MCF 10A (cell line): ENCODE data around the gene B9D1. TPM values are rescaled to one million over a fixed set of nuclear protein-coding genes. Genes with fewer than 3 reads are reported as not detected.

Source experiments
- BruUV-seq: library from RNA; stranded (reverse); fragments of 400-500 nt; replicated peaks from 2 replicates; lab custom pipeline; 2021; lab: Mats Ljungman, UMichigan
- CTCF ChIA-PET: fragments of 300-600 bp; sonication (Branson Sonifier 250); formaldehyde crosslinking; extraction: SDS; loops from one replicate; lab custom pipeline; 2021; ENCODE audit warnings: antibody characterized with exemption, inconsistent platforms; lab: Yijun Ruan, JAX
- POLR2A ChIA-PET: fragments of 300-600, 350-650 bp; sonication (Branson Sonifier 250); formaldehyde crosslinking; extraction: SDS; loops from one replicate; lab custom pipeline; 2020; ENCODE audit warnings: antibody characterized with exemption, inconsistent platforms; lab: Yijun Ruan, JAX
- DNase-seq: peaks from one replicate; pipeline ENCODE4 v3.0.0-alpha.2; 2018; ENCODE audit not compliant: unreplicated experiment
- H3K27ac Mint-ChIP-seq: one replicate; pipeline ENCODE4 v1.8.0; 2022; ENCODE audit warnings: mild to moderate bottlenecking, low read depth, mixed read lengths; ENCODE audit not compliant: unreplicated experiment
- H3K27me3 Mint-ChIP-seq: one replicate; pipeline ENCODE4 v1.8.0; 2022; ENCODE audit warnings: mixed read lengths; ENCODE audit not compliant: insufficient read depth, unreplicated experiment
- H3K36me3 Mint-ChIP-seq: one replicate; pipeline ENCODE4 v1.8.0; 2022; ENCODE audit warnings: mild to moderate bottlenecking, moderate library complexity, mixed read lengths; ENCODE audit not compliant: insufficient read depth, unreplicated experiment
- H3K4me1 Mint-ChIP-seq: one replicate; pipeline ENCODE4 v1.8.0; 2022; ENCODE audit warnings: mixed read lengths; ENCODE audit not compliant: insufficient read depth, unreplicated experiment
- H3K4me3 Mint-ChIP-seq: one replicate; pipeline ENCODE4 v1.8.0; 2022; ENCODE audit warnings: mild to moderate bottlenecking, moderate library complexity, mixed read lengths; ENCODE audit not compliant: unreplicated experiment
- H3K9me3 Mint-ChIP-seq: one replicate; pipeline ENCODE4 v1.8.0; 2022; ENCODE audit warnings: mixed read lengths; ENCODE audit not compliant: unreplicated experiment
- CTCF ChIP-seq: fragments of 200-600 bp; IDR thresholded peaks from one replicate; pipeline ENCODE4 v1.8.0; 2022; ENCODE audit warnings: antibody characterized with exemption, mild to moderate bottlenecking; ENCODE audit not compliant: unreplicated experiment
- intact Hi-C: fragments of 100-400 bp; cut with micrococcal nuclease; formaldehyde crosslinking; loops from 2 replicates; pipeline ENCODE4 v1.14.1; 2022
- total RNA-seq: library from RNA; stranded (reverse); gene quantifications from 2 replicates; pipeline ENCODE4 v1.2.3, GENCODE V29; 2022

Gene B9D1
- total RNA-seq, 1 experiment from 2014 or later = 33.0 TPM

- no peak for TF ChIP-seq CTCF
- H3K4me3 Mint-ChIP-seq = peak overlapping the region; percentile 78
- POLR2A ChIA-PET = interaction anchor here (0.8 to 5.9 kb wide), 7 partner anchors 10 to 364 kb away, joined by 4 to 61 read pairs (median 5); partner anchors contain the start of gene MAPK7
- peaks cover 8% of the 10 kb centered on the region for H3K36me3 Mint-ChIP-seq
- DNase-seq = no peak
- H3K4me1 Mint-ChIP-seq = peaks cover 14% of the 10 kb centered on the region
- intact Hi-C loops = loop anchor here (1.0 to 5.0 kb wide), 4 partner anchors 145 to 403 kb away; partner anchors contain the start of gene ALDH3A2
- CTCF ChIA-PET = interaction anchor here (0.7 to 9.7 kb wide), 27 partner anchors 9 to 403 kb away, joined by 3 to 147 read pairs (median 5); partner anchors contain the start of genes ALDH3A2 and MAPK7
- H3K27ac Mint-ChIP-seq = no peak overlapping the region
- H3K27me3 Mint-ChIP-seq = no peaks in the 10 kb centered on the region
- no TSS peak for BruUV-seq
- no peaks in the 10 kb centered on the region for H3K9me3 Mint-ChIP-seq
Observed at GRCh38 chr17:19363460-19364035, 1.0 kb upstream of the B9D1 start.

- CTCF ChIA-PET = interaction anchor here (0.7 to 9.7 kb wide), 33 partner anchors 9 to 403 kb away, joined by 3 to 147 read pairs (median 4); partner anchors contain the start of genes ALDH3A2 and MAPK7
- Mint-ChIP-seq H3K9me3 (no peaks in the 10 kb centered on the region), H3K36me3 (peaks cover 12% of the 10 kb centered on the region), H3K4me1 (peaks cover 14% of the 10 kb centered on the region), H3K27me3 (no peaks in the 10 kb centered on the region), H3K27ac (peak overlapping the region; percentile 89), H3K4me3 (peak overlapping the region; percentile 78)
- TF ChIP-seq CTCF = no peak
- no TSS peak for BruUV-seq
- POLR2A ChIA-PET = interaction anchor here (0.6 to 5.9 kb wide), 11 partner anchors 9 to 365 kb away, joined by 3 to 61 read pairs (median 4); partner anchors contain the start of genes ALDH3A2 and MAPK7
- intact Hi-C loops = loop anchor here (1.0 to 5.0 kb wide), 4 partner anchors 145 to 404 kb away; partner anchors contain the start of gene ALDH3A2
- no peak for DNase-seq
Observed at GRCh38 chr17:19363114-19363438, 553 bp upstream of the B9D1 start.

GRCh38 chr17:19361944-19362276, 613 bp downstream of the B9D1 start:
- Mint-ChIP-seq H3K36me3 (peaks cover 18% of the 10 kb centered on the region), H3K27ac (peak overlapping the region; percentile 89), H3K4me3 (peak overlapping the region; percentile 78), H3K4me1 (peaks cover 14% of the 10 kb centered on the region), H3K9me3 (no peaks in the 10 kb centered on the region), H3K27me3 (no peaks in the 10 kb centered on the region)
- no peak for TF ChIP-seq CTCF
- TSS peak; percentile 63 for BruUV-seq
- intact Hi-C loops = loop anchor here (1.0 to 5.0 kb wide), 4 partner anchors 85 to 405 kb away; partner anchors contain the start of gene ALDH3A2
- no peak for DNase-seq
- CTCF ChIA-PET = interaction anchor here (0.6 to 9.7 kb wide), 8 partner anchors 8 to 392 kb away, joined by 3 to 147 read pairs (median 12); partner anchors contain the start of gene MAPK7
- POLR2A ChIA-PET = interaction anchor here (1.2 to 5.9 kb wide), 9 partner anchors 8 to 405 kb away, joined by 3 to 61 read pairs (median 5); partner anchors contain the start of genes ALDH3A2 and MAPK7

- no TSS peak for BruUV-seq
- no peak for TF ChIP-seq CTCF
- no peak for DNase-seq
- Mint-ChIP-seq H3K9me3 (no peaks in the 10 kb centered on the region), H3K4me1 (peaks cover 14% of the 10 kb centered on the region), H3K27me3 (no peaks in the 10 kb centered on the region), H3K36me3 (peaks cover 18% of the 10 kb centered on the region), H3K27ac (peak overlapping the region; percentile 89), H3K4me3 (peak overlapping the region; percentile 78)
- intact Hi-C loops = loop anchor here (5.0 kb wide), 1 partner anchor 286 kb away; the partner anchor contains the start of gene ALDH3A2
- POLR2A ChIA-PET = interaction anchor here (1.2 to 5.9 kb wide), 4 partner anchors 16 to 287 kb away, joined by 3 to 61 read pairs (median 14); partner anchors contain the start of genes ALDH3A2 and MAPK7
- CTCF ChIA-PET = interaction anchor here (9.7 kb wide), 1 partner anchor 86 kb away, joined by 147 read pairs; no protein-coding TSS in a partner anchor
Observed at GRCh38 chr17:19361326-19361725, 1.2 kb downstream of the B9D1 start.
